ENCODE measurements around the gene PEAK1.
A peak's percentile ranks its signal among the peaks of the same experiment; 100 is the strongest.

The PEAK1 gene

GRCh38 chr15:77398927-77399326 lies 21.0 kb downstream of the PEAK1 start:
- no peak for DNase-seq

DNA sequence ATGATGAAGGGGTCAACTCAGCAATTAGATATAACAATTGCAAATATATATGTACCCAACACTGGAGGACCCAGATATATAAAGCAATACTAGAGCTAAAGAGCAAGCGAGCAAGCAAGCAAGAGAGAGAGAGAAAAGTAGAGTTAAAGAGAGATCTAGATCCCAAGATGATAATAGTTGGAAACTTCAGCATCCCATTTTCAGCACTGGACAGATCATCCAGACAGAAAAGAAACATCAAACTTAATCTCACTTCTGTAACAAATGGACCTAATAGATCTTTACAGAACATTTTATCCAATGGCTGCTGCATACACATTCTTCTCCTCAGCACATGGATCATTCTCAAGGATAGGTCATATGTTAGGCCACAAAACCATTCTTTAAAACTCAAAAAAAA lies 23.2 kb downstream of the PEAK1 start:
- no peak for DNase-seq

DNA sequence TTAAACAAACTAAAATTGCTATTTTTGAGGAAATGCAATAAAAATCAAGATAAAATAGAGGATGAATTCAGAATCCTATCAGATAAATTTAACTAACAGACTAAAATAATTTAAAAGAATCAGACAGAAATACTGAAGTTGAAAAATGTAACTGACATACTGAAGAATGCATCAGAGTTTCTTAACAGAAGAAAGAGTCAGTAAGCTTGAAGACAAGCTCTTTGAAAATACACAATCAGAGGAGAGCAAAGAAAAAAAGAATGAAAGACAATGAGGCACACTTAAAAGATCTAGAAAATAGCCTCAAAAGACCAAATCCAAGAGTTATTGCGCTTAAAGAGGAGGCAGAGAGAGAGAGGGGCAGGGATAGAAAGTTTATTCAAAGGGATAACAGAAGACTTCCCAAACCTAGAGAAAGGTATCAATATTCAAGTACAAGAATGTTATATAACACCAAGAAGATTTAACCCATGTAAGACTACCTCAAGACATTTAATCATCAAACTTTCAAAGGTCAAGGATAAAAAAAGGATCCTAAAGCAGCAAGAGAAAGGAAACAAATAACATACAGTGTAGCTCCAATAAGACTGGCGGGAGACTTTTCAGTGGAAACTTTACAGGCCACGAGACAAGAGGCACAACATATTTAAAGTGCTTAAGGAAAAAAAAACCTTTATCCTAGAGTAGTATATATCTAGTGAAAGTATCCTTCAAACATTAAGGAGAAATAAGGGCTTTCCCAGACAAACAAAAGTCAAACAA lies 24.7 kb downstream of the PEAK1 start:
- no peak for DNase-seq

DNA sequence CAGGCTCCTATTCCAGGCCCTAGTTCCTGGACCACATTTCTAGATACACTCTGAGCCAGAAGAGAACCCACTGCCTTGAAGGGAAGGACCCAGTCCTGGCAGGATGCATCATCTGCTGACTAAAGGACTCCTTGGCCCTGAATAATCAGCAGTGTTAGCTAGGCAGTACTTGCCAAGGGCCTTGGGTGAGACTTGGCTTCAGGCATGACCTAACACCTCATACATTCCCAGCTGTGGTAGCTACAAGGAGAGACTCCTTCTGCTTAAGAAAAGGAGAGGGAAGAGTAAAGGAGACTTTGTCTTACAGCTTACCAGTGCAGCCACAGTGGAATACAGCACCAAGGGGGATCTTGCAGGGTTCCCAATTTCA lies 26.4 kb downstream of the PEAK1 start:
- no peak for DNase-seq

- no peak for DNase-seq
Measured at GRCh38 chr15:77392762-77393470, 27.0 kb downstream of the PEAK1 start.

DNA sequence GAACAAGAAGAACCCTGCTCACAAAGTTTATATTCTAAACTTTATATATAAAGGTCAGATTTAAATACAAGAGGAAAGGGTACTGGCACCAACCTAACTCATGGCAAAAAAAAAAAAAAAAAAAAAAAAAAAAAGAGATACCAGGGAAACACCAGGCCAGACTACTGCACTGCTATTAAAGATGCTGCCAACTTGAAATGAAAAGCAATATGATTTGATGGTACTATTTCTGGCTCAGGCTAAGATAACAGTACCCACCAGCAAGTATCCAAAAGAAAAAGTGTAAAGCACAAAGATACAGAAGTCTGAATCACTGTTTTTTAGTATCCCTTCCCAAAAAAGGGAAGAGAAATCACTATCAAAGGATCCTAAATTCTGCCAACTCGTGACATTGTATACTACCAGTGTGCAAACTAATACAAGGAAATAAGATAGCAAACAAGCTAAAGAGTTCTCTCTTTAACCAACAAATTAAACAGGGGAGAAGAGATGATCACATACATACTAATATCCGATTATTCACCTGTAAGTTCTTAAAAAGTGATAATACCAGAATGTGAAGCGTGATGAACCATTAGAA lies 28.4 kb downstream of the PEAK1 start:
- no peak for DNase-seq

GRCh38 chr15:77387365-77388105 lies 32.4 kb downstream of the PEAK1 start:
- peak in 1 of 3 experiments; percentile 22 for DNase-seq

- no peak for DNase-seq
Measured at GRCh38 chr15:77386626-77387025, 33.3 kb downstream of the PEAK1 start.

DNA sequence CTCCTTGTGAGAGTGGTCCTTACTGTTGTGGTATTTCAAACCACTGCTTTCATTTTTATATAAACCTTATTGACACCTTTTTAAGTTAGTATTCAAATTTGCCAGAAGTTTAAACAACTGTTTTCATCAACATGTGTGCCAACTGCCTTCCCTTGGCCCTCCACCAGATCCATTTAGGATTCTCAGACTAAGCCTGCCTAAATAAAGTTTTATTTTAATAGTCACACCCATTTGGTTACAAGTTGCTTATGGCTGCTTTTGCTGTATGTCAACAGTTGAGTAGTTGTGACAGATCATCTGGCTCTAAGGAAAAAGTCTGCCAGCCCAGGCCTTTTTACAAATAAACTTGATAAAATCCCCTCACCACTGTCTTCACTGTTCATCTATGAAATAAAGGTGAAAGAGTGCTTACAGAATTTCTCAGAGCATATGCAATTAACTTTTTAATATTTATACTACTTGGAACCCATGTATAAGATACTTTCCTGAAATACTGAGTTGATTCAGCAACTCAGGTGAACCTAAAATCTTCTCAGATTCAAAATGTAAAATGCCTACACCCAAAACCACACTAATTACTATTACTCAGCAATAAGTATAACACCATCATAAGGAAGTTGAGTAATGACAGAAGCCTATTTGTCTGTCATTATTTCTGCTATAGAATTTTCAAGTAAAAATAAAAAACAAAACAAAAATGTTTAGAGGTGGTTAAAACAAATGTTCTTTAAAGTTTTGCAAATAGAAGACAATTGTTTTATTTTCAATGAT lies 35.1 kb downstream of the PEAK1 start:
- DNase-seq = no peak

- DNase-seq = no peak
Measured at GRCh38 chr15:77384086-77384485, 35.8 kb downstream of the PEAK1 start.

GRCh38 chr15:77380033-77380432 lies 39.9 kb downstream of the PEAK1 start:
- no peak for DNase-seq

GRCh38 chr15:77376770-77377169 lies 43.1 kb downstream of the PEAK1 start:
- DNase-seq = peak in 2 of 3 experiments; percentile 25 to 78

DNA sequence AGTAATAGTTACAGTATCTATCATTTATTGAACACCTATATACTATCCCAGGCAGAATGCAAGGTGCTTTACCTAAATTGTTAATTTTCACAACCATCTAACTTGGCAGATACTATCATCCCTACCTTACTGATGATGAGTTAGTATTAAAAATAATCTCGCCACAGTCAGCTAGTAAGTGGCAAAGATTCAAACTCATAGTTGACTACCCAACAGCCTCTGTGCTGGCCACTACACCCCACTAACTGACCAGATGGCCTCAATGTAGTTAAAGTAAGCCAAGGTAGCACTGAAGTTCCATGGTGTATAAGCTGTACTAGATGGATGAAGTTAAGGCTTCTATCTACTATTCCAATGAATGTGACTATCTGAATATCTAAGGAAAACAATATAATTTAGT lies 44.8 kb downstream of the PEAK1 start:
- no peak for DNase-seq

DNA sequence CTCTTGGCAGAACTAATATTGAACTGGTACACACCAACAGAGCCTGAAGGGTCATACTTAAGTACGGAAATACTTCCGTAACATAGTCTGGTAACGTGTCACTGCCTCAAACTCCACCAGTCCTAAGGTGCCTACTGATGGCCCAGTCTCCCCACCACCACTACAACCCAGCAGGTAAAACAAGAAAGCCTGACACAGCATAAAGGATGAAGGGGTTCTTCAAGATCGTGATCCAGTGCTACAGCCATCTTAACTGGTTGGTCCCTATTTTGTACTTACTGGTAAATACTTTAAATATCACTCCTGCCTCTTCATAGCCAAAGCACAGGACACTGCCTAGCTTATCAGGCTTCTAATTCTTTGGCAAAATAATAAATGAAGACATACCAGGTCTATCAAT lies 46.5 kb downstream of the PEAK1 start:
- DNase-seq = no peak

GRCh38 chr15:77371850-77372563 lies 47.9 kb downstream of the PEAK1 start:
- no peak for DNase-seq

GRCh38 chr15:77370580-77370979 lies 49.3 kb downstream of the PEAK1 start:
- DNase-seq = no peak

DNA sequence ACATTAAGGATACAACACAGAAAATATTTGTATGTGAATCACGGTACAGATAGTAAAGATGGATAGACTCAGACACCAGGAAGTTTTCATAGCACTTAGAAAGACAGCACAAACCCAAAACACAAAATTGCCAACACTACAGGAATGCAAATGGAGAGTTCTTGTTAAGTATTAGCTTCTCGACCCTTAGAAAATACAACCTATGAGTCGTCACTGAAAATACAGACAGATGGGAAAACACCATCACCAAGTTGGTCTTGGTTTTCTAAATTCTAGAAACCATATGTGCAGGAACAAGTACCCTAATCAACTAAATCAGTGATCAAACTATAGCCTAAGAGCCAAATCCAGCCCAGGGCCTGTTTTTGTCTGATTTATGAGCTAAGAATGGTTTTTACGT lies 50.7 kb downstream of the PEAK1 start:
- DNase-seq = no peak

- no peak for DNase-seq
Measured at GRCh38 chr15:77367631-77368030, 52.3 kb downstream of the PEAK1 start.

- no peak for DNase-seq
Measured at GRCh38 chr15:77361456-77361855, 58.4 kb downstream of the PEAK1 start.

DNA sequence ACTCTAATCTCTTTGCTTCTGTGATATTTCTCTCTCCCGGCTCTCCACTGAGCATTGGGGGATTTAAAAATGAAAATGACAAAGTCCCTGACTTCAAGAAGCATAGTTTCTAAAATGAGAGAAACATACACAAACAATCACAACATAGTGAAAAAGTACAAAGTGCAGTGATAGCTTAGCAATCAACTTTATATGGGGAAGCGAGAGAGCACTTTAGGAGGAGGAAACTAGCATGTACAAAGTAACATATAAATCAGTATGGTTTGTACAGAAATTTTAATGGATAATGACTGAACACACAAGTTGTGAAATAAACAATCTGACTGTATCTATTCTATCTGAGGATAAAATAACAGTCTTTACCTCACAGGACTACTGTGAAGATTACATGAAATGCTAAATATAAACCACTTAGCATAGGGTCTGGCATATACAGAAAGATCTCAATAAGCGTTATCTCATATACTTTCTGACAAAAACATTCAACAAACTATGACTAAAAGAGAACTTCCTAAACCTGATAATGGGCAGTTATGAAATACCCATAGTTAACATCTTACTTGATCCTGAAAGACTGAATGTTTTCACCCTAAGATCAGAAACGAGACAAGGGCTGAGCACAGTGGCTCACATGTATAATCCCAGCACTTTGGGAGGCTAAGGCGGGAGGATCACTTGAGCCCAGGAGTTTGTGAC lies 61.2 kb downstream of the PEAK1 start:
- no peak for DNase-seq

DNA sequence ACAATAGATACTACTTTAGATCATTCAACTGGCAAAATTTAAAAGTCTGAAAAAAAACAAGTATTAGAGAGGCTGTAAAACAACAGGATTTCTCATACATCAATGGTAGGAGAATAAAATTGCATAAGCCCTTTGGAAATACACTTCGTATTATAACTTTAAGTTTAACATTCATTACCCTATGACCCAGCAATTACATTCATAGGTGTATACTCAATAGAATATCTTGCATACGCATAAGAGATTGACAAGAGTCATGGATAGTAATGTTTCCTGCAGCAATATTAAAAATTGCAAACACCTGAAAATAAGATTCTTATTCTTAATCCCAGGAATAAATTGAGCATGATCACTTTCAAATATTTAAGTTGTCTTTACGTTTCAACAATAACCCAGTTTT lies 63.6 kb downstream of the PEAK1 start:
- DNase-seq = no peak

All from NCI-H1417 (cell line).